Stimulated activated CD4-positive, alpha-beta T cell treated with anti-CD3 and anti-CD28 coated beads, Interleukin-2, amount 100 ng/mL, for 48 hours (primary cell): ENCODE measurements around the gene CDC42BPB.

Experiments used
- DNase-seq, 2 donors: peaks; one replicate each; pipeline ENCODE4 v3.0.0-alpha.2; 2020

CDC42BPB gene

GRCh38 chr14:103057372-103058163 is at the start of gene CDC42BPB:
Gene CDC42BPB (minus strand): TSS chr14:103057549. CDS start chr14:103057173, 376 bp downstream.
- peak; percentile 43 to 48 for DNase-seq

- no peak for DNase-seq
Measured at GRCh38 chr14:103105580-103106150, 48.3 kb upstream of the CDC42BPB start.

- DNase-seq = peak; percentile 69 to 76
Measured at GRCh38 chr14:103104654-103105452, 47.5 kb upstream of the CDC42BPB start.

- no peak for DNase-seq
Measured at GRCh38 chr14:103104389-103104653, 47.0 kb upstream of the CDC42BPB start.

- DNase-seq = no peak
Measured at GRCh38 chr14:103103461-103104388, 46.4 kb upstream of the CDC42BPB start.

- no peak for DNase-seq
Measured at GRCh38 chr14:103102689-103103260, 45.4 kb upstream of the CDC42BPB start.

- DNase-seq = no peak
Measured at GRCh38 chr14:103101963-103102688, 44.8 kb upstream of the CDC42BPB start.

GRCh38 chr14:103101257-103101962 is 44.1 kb upstream of the CDC42BPB start:
- DNase-seq = no peak

- DNase-seq = no peak
Measured at GRCh38 chr14:103100281-103101121, 43.2 kb upstream of the CDC42BPB start.

- DNase-seq = no peak
Measured at GRCh38 chr14:103099733-103100280, 42.5 kb upstream of the CDC42BPB start.

- no peak for DNase-seq
Measured at GRCh38 chr14:103099081-103099732, 41.9 kb upstream of the CDC42BPB start.

GRCh38 chr14:103097994-103098957 is 40.9 kb upstream of the CDC42BPB start:
- no peak for DNase-seq

GRCh38 chr14:103097244-103097993 is 40.1 kb upstream of the CDC42BPB start:
- DNase-seq = no peak

- DNase-seq = no peak
Measured at GRCh38 chr14:103096387-103096786, 39.0 kb upstream of the CDC42BPB start.

GRCh38 chr14:103095210-103095778 is 37.9 kb upstream of the CDC42BPB start:
- DNase-seq = no peak

- DNase-seq = no peak
Measured at GRCh38 chr14:103094406-103095209, 37.3 kb upstream of the CDC42BPB start, which contains the start of gene EXOC3L4. Gene EXOC3L4 (plus strand): TSS chr14:103094725. CDS start chr14:103100220, 5,495 bp downstream.
